MM.1S (cell line): Measurements from ENCODE around the gene HERPUD2.

Experiments
- EZH2 ChIP-seq: fragments of 300-600 bp; sonication (generic); optimal IDR thresholded peaks from 2 replicates; pipeline ENCODE3; 2017; ENCODE audit warnings: low read depth, mild to moderate bottlenecking, antibody characterized with exemption, low read length, mixed read lengths
- TF ChIP-seq, protein P1 (sequence below): fragments of 300-600 bp; sonication (generic); IDR thresholded peaks from 2 replicates; pipeline ENCODE4 v1.5.1; 2016; ENCODE audit warnings: antibody characterized with exemption, low read length, mixed read lengths

DNA sequence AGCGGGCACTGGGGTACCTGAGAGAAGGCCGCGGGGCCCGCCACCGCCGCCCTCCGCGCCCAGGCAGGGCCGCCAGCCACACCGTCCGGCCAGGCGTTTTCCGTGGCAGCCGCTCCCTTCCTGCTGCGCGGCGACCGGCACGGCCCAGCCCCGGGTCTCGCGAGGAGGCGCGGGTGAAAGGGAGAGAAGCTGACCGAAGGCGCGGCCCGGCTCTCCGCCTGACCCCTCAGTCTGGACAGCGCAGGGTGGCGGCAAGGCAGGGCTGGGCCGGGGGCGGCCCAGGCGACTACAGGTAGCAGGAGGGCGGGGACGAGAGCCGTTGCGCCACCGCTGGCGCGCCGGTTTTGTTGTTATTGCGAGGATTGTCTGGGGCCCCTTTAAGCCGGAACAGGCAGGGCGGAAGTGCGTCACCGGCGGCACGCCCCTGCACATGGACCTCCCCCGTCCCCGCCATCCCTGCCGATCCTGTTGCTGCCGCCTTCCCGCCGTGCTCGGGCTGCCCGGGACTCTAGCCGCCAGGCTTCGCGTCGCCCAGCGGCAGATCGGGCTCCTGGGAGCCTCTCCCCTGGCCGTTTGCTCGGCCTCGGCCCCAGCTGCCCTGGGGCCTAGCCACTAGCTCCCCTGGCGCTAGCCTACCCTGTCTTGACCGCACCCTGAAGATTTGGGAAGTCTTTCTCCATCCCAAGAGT is at the start of gene HERPUD2:
- TF ChIP-seq, protein P1, sequence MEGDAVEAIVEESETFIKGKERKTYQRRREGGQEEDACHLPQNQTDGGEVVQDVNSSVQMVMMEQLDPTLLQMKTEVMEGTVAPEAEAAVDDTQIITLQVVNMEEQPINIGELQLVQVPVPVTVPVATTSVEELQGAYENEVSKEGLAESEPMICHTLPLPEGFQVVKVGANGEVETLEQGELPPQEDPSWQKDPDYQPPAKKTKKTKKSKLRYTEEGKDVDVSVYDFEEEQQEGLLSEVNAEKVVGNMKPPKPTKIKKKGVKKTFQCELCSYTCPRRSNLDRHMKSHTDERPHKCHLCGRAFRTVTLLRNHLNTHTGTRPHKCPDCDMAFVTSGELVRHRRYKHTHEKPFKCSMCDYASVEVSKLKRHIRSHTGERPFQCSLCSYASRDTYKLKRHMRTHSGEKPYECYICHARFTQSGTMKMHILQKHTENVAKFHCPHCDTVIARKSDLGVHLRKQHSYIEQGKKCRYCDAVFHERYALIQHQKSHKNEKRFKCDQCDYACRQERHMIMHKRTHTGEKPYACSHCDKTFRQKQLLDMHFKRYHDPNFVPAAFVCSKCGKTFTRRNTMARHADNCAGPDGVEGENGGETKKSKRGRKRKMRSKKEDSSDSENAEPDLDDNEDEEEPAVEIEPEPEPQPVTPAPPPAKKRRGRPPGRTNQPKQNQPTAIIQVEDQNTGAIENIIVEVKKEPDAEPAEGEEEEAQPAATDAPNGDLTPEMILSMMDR: no peak
- TF ChIP-seq EZH2: no peak
